Effector memory CD8-positive, alpha-beta T cell (primary cell): ENCODE data around the gene NPIPA1.
"Not testable (repeated sequence)": the region's sequence is repeated elsewhere in the genome, so short reads cannot be mapped to it uniquely, and the experiment has no call there.

Experiments
- ATAC-seq: fragments of 150-1000 bp; cut with Tn5 transposase; replicated peaks from 2 replicates; pipeline ENCODE4 v1.10.0; 2021; ENCODE audit warnings: mild to moderate bottlenecking, moderate library complexity
- DNase-seq, 3 experiments: peaks; one replicate each; pipeline ENCODE4 v3.0.0; 2021
- H3K27ac Mint-ChIP-seq, 2 donors: one replicate each; pipeline ENCODE4 v1.8.0; 2022; ENCODE audit warnings: mild to moderate bottlenecking in 2 of 2, mixed read lengths in 2 of 2, moderate library complexity in 2 of 2
- H3K27me3 Mint-ChIP-seq, 2 donors: one replicate each; pipeline ENCODE4 v1.8.0; 2022; ENCODE audit warnings: mixed read lengths in 2 of 2
- H3K36me3 Mint-ChIP-seq: one replicate; pipeline ENCODE4 v1.8.0; 2022; ENCODE audit warnings: mild to moderate bottlenecking, moderate library complexity, mixed read lengths; ENCODE audit not compliant: insufficient read depth
- H3K4me1 Mint-ChIP-seq, 2 donors: one replicate each; pipeline ENCODE4 v1.8.0; 2022; ENCODE audit warnings: low read depth in 2 of 2, mixed read lengths in 2 of 2
- H3K4me3 Mint-ChIP-seq, 2 donors: one replicate each; pipeline ENCODE4 v1.8.0; 2022; ENCODE audit warnings: mild to moderate bottlenecking in 2 of 2, mixed read lengths in 2 of 2, moderate library complexity in 2 of 2
- H3K9me3 Mint-ChIP-seq, 2 donors: one replicate each; pipeline ENCODE4 v1.8.0; 2022; ENCODE audit warnings: mixed read lengths in 2 of 2

NPIPA1 gene

DNA sequence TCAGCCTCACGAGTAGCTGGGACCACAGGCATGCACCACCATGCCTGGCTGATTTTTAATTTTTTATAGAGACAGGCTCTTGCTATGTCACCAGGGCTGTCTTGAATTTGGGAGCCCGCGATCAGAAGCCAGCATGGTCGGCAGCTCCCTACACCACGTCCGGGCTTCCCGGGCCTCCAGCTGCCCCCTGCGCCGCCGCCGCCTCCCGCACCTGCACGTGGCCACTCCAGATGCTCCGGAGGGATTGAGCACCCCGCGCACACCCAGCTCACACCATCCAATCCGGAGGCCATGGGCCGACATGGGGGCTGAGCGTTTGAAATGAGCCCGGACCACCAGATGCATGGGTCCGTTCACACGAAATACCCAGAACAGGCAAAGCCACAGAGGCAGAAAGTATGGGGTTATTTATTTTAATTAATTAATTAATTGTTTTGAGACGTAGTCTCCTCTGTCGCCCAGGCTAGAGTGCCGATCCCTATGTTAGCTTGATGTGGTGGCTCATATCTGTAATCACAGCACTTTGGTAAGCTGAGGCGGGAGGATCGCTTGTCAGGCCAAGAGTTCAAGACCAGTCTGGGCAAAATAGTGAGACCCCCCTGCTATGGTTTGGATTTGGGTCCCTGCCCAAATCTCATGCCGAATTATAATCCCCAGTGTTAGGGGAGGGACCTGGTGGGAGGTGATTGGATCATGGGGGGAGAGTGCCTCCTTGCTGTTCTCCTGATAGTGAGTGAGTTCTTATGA, 20.5 kb downstream of the NPIPA1 start:
- Mint-ChIP-seq H3K4me1 (no peaks in the 10 kb centered on the region), H3K4me3 (no peak overlapping the region), H3K27me3 (peaks cover 3 to 22% of the 10 kb centered on the region in 2 donors), H3K9me3 (no peaks in the 10 kb centered on the region), H3K36me3 (peaks cover 3% of the 10 kb centered on the region), H3K27ac (no peak overlapping the region)
- DNase-seq (no peak), ATAC-seq (no peak)

DNA sequence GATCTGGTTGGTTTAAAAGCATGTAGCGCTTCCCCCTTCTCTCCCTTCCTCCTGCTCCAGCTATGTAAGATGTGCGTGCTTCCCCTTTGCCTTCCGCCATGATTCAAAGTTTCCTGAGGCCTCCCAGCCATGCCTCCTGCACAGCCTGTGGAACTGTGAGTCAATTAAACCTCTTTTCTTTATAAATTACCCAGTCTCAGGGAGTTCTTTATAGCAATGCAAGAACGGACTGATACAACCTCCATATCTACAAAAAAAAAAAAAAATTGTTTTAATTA, 21.0 kb downstream of the NPIPA1 start:
- peaks cover 8 to 27% of the 10 kb centered on the region in 2 donors for H3K27me3 Mint-ChIP-seq
- no peak for ATAC-seq
- H3K4me1 Mint-ChIP-seq: no peaks in the 10 kb centered on the region
- DNase-seq: no peak
- peaks cover 3% of the 10 kb centered on the region for H3K36me3 Mint-ChIP-seq
- no peak overlapping the region for H3K27ac Mint-ChIP-seq
- H3K4me3 Mint-ChIP-seq: no peak overlapping the region
- peaks cover 1 to 4% of the 10 kb centered on the region in 2 donors for H3K9me3 Mint-ChIP-seq

- DNase-seq (no peak), ATAC-seq (no peak)
- Mint-ChIP-seq H3K4me1 (no peaks in the 10 kb centered on the region), H3K4me3 (no peak overlapping the region), H3K9me3 (peaks cover 4 to 7% of the 10 kb centered on the region in 2 donors), H3K27me3 (peaks cover 12 to 34% of the 10 kb centered on the region in 2 donors), H3K36me3 (peaks cover 3% of the 10 kb centered on the region), H3K27ac (no peak overlapping the region)
Observed at GRCh38 chr16:14958970-14959369, 21.7 kb downstream of the NPIPA1 start.

GRCh38 chr16:14961405-14962186, 24.4 kb downstream of the NPIPA1 start:
- H3K36me3 Mint-ChIP-seq: peaks cover 6% of the 10 kb centered on the region
- H3K27ac Mint-ChIP-seq: no peak overlapping the region
- no peaks in the 10 kb centered on the region for H3K4me1 Mint-ChIP-seq
- no peak for DNase-seq
- H3K9me3 Mint-ChIP-seq: peaks cover 4 to 7% of the 10 kb centered on the region in 2 donors
- peaks cover 12 to 55% of the 10 kb centered on the region in 2 donors for H3K27me3 Mint-ChIP-seq
- ATAC-seq: no peak
- no peak overlapping the region for H3K4me3 Mint-ChIP-seq

GRCh38 chr16:14963281-14964173, 26.3 kb downstream of the NPIPA1 start:
- H3K9me3 Mint-ChIP-seq: peaks cover 4 to 7% of the 10 kb centered on the region in 2 donors
- H3K27ac Mint-ChIP-seq: no peak overlapping the region
- peaks cover 12 to 58% of the 10 kb centered on the region in 2 donors for H3K27me3 Mint-ChIP-seq
- DNase-seq: no peak
- no peak for ATAC-seq
- no peaks in the 10 kb centered on the region for H3K4me1 Mint-ChIP-seq
- peaks cover 6% of the 10 kb centered on the region for H3K36me3 Mint-ChIP-seq
- H3K4me3 Mint-ChIP-seq: no peak overlapping the region

GRCh38 chr16:14965328-14965727, 28.1 kb downstream of the NPIPA1 start:
- peaks cover 6% of the 10 kb centered on the region for H3K36me3 Mint-ChIP-seq
- no peak overlapping the region for H3K4me3 Mint-ChIP-seq

GRCh38 chr16:14969795-14970194, 32.6 kb downstream of the NPIPA1 start:
- DNase-seq, ATAC-seq, H3K4me3 Mint-ChIP-seq, H3K36me3 Mint-ChIP-seq, H3K27ac Mint-ChIP-seq, H3K9me3 Mint-ChIP-seq, H3K4me1 Mint-ChIP-seq: not testable (repeated sequence)
- H3K27me3 Mint-ChIP-seq: peaks cover 0 to 20% of the 10 kb centered on the region in 2 donors

More at GRCh38 chr16:14965328-14965727, 28.1 kb downstream of the NPIPA1 start:
- Mint-ChIP-seq H3K27me3 (peaks cover 12 to 58% of the 10 kb centered on the region in 2 donors), H3K27ac (no peak overlapping the region), H3K4me1 (no peaks in the 10 kb centered on the region), H3K9me3 (peaks cover 4 to 7% of the 10 kb centered on the region in 2 donors)
- DNase-seq (no peak), ATAC-seq (no peak)

DNA sequence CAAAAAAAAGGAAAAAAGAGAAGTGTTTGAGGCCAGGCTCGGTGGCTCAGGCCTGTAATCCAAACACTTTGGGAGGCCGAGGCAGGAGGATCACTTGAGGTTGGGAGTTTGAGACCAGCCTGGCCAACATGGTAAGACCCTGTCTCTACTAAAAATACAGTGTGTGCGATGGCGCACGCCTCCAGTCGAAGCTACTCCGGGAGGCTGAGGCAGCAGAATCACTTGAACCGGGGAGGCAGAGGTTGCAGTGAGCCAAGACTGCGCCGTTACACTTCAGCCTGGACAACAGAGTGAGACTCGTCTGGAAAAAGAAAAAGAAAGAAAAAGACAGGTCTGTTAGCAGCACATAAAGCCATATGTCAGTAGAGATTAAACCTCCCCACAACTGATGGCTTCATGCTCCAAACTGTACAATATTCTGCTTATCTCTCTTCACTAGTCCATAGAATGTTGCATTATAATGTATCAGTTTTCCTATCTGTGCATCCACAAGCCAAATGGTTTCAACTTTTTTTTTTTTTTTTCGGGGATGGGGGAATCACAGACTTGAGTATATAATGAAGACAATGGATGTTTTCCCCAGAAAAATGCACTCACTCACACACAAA, 34.5 kb downstream of the NPIPA1 start:
- H3K27ac Mint-ChIP-seq, H3K27me3 Mint-ChIP-seq, ATAC-seq, H3K4me3 Mint-ChIP-seq, DNase-seq, H3K9me3 Mint-ChIP-seq: not testable (repeated sequence)
- peaks cover 3 to 12% of the 10 kb centered on the region in 2 donors for H3K4me1 Mint-ChIP-seq
- H3K36me3 Mint-ChIP-seq: peaks cover 15% of the 10 kb centered on the region

DNA sequence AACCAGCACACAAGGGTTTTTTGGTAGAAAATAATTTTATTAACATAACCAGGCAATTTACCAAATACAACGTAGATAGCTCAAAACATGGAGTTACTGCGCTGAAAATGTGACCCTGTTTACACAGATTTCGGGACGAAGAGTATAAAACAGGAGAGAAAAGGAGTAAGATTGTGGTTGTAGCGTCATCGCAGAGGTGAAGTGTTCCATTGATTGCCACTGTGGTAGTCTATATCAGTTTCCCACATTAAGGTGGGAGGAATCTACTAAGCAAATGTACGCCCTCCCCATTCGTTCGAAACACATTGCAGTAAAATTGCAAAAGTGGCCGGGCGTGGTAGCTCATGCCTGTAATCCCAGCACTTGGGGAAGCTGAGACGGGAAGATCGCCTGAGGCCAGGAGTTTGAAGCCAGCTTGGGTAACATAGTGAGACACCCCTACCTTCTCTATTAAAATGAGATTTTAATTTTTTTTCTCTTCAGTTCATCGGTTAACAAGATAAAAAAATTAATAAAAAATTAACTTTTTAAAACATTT, 36.6 kb downstream of the NPIPA1 start:
- not testable (repeated sequence) for H3K9me3 Mint-ChIP-seq, DNase-seq, H3K27me3 Mint-ChIP-seq, ATAC-seq
- Mint-ChIP-seq H3K4me1 (peaks cover 7 to 22% of the 10 kb centered on the region in 2 donors), H3K36me3 (peaks cover 17% of the 10 kb centered on the region), H3K27ac (peak overlapping the region in 1 of 2 donors; percentile 90), H3K4me3 (peak overlapping the region; percentile 34 to 87)

DNA sequence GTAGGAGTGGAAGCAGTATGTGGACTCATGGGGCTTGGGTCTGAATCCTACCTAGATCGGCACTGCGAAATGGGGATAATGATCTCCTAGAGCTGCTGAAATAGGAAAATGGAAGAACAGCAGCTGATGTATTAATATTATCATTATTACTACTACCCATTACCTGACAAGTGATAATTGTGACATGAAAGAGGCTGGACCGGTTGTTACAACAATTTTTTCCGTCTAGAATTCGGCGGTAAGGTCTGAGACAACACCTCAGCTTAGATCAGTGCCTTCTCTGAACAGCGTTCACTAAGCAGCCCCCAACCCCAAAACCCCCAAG, 37.0 kb downstream of the NPIPA1 start:
- not testable (repeated sequence) for DNase-seq, ATAC-seq, H3K27me3 Mint-ChIP-seq, H3K9me3 Mint-ChIP-seq
- Mint-ChIP-seq H3K27ac (peak overlapping the region; percentile 87 to 90), H3K4me1 (peaks cover 7 to 23% of the 10 kb centered on the region in 2 donors), H3K36me3 (peaks cover 21% of the 10 kb centered on the region), H3K4me3 (peak overlapping the region; percentile 87 to 88)

- H3K9me3 Mint-ChIP-seq, H3K27me3 Mint-ChIP-seq: not testable (repeated sequence)
- DNase-seq (peak; percentile 99 to 100 (median 99)), ATAC-seq (peak; percentile 93)
- Mint-ChIP-seq H3K4me3 (peak within 1 kb of the TSS; percentile 87 to 88), H3K27ac (peak within 1 kb of the TSS; percentile 87 to 90), H3K4me1 (peaks cover 7 to 28% of the 10 kb centered on the region in 2 donors), H3K36me3 (peaks cover 24% of the 10 kb centered on the region)
Observed at GRCh38 chr16:14974656-14975417, 37.6 kb downstream of the NPIPA1 start, which contains the start of gene PDXDC1. PDXDC1 (plus strand) TSS chr16:14975026; CDS start chr16:14975200, 174 bp downstream.
